Breast epithelium (tissue), 3 donors: ENCODE measurements around the gene FNDC3B.

Experiments
- POLR2A ChIP-seq: fragments of 450-650 bp; IDR thresholded peaks from one replicate; pipeline ENCODE4 v1.6.1; 2016; ENCODE audit warnings: antibody characterized with exemption, mild to moderate bottlenecking, moderate library complexity
- POLR2AphosphoS5 ChIP-seq, 3 donors: sonication (generic); formaldehyde crosslinking; IDR thresholded peaks; one replicate each; pipeline ENCODE4 v1.6.1; 2017; ENCODE audit warnings: antibody characterized with exemption in 3 of 3
- TF ChIP-seq, protein P1 (sequence below), 3 donors: fragments of 450-650 bp; IDR thresholded peaks; one replicate each; pipeline ENCODE4 v1.5.1; 2016 to 2017; ENCODE audit warnings: antibody characterized with exemption in 3 of 3, mild to moderate bottlenecking in 3 of 3, moderate library complexity in 3 of 3

GRCh38 chr3:172144601-172145000 lies 105.2 kb downstream of the FNDC3B start:
- TF ChIP-seq, protein P1, sequence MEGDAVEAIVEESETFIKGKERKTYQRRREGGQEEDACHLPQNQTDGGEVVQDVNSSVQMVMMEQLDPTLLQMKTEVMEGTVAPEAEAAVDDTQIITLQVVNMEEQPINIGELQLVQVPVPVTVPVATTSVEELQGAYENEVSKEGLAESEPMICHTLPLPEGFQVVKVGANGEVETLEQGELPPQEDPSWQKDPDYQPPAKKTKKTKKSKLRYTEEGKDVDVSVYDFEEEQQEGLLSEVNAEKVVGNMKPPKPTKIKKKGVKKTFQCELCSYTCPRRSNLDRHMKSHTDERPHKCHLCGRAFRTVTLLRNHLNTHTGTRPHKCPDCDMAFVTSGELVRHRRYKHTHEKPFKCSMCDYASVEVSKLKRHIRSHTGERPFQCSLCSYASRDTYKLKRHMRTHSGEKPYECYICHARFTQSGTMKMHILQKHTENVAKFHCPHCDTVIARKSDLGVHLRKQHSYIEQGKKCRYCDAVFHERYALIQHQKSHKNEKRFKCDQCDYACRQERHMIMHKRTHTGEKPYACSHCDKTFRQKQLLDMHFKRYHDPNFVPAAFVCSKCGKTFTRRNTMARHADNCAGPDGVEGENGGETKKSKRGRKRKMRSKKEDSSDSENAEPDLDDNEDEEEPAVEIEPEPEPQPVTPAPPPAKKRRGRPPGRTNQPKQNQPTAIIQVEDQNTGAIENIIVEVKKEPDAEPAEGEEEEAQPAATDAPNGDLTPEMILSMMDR (IDR thresholded peaks at IDR 0.05): no peak
- no peak for TF ChIP-seq POLR2A
- no peak for TF ChIP-seq POLR2AphosphoS5 (IDR thresholded peaks at IDR 0.05)
